Mononuclear cell (primary cell): ENCODE results near the gene ASIC2. TPM values are rescaled to one million over a fixed set of nuclear protein-coding genes. Genes with fewer than 3 reads are reported as not detected.

ENCODE experiments used
- H3K27me3 ChIP-seq: 2 replicates; pipeline ENCODE4 v1.6.0; 2011; ENCODE audit warnings: low read length, control low read depth; ENCODE audit not compliant: insufficient read depth
- H3K4me1 ChIP-seq: 2 replicates; pipeline ENCODE4 v1.5.1; 2011; ENCODE audit warnings: mild to moderate bottlenecking, low read length, control low read depth; ENCODE audit not compliant: insufficient read depth
- H3K4me3 ChIP-seq: 2 replicates; pipeline ENCODE4 v1.5.1; 2011; ENCODE audit warnings: mild to moderate bottlenecking, low read length, moderate library complexity
- H3K9me3 ChIP-seq: 2 replicates; pipeline ENCODE4 v1.5.1; 2011; ENCODE audit warnings: low read depth, mild to moderate bottlenecking, control low read depth, low read length
- total RNA-seq: library from RNA; depleted of rRNA; stranded (reverse); fragments of >200 nt; gene quantifications from one replicate; pipeline ENCODE4 v1.2.3, GENCODE V29; 2012

ASIC2 gene
- total RNA-seq, 1 donor, result not detected

DNA sequence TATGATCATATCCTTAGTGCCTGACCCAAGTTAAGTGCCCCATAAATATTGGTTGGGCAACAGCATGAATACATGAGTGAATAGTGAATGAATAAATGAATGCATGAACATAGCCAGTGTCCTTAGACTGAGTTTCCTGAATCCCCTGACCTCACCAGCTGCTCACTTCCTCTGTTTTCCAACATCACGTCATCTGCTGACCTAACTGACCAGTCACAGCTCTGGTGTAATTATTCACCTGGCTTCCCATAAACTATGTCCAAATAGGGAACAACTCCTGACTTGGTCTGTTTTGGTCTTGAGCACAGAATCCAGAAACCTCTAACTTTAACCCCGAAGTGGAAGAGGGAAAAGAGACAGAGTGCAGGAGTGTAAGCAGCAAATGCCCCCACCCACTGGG, 83.4 kb downstream of the ASIC2 start:
- H3K27me3 ChIP-seq, result no peaks in the 10 kb centered on the region
- no peaks in the 10 kb centered on the region for H3K9me3 ChIP-seq
- no peak overlapping the region for H3K4me3 ChIP-seq
- H3K4me1 ChIP-seq, result no peaks in the 10 kb centered on the region

DNA sequence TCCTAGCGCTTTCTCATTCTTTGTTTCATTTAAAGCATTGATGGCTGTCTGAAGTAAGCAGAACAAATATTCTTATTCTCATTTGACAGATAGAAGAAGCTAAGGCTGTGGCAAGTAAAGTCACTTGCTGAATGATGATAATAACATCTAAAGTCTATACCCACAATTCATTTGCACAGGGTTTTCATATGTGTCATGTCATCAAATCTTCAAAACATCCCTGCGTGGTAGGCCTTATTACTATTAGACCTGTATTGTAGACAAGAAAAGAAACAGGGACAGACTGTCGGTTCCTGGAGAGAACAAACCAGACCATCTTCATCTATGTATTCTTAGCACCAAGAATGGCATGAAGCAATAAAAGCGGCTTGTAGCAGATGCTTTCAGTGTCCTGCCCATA, 85.9 kb downstream of the ASIC2 start:
- Histone ChIP-seq H3K9me3 (no peaks in the 10 kb centered on the region), H3K4me3 (no peak overlapping the region), H3K4me1 (no peaks in the 10 kb centered on the region), H3K27me3 (no peaks in the 10 kb centered on the region)

- no peak overlapping the region for H3K4me3 ChIP-seq
- H3K9me3 ChIP-seq, result no peaks in the 10 kb centered on the region
- no peaks in the 10 kb centered on the region for H3K4me1 ChIP-seq
Observed at GRCh38 chr17:33205552-33205951, 87.5 kb downstream of the ASIC2 start.

DNA sequence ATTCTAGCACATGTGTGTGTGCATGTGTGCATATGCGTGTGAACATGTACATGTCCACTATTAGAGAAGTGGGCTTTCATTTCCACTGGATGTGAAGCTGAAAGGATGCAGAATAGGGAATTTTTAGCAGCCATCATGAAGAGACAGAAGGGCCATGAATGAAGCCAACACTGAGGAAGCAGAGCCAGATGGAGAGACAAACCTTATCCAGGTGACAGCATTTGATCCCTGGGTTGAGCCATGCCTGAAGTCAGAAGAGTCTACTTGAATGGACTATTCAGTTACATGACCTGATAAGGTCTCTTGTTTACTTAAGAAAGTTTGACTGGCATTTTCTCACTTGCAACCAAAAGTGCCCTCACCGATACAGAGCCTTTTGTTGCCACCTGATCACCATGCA, 88.4 kb downstream of the ASIC2 start:
- Histone ChIP-seq H3K9me3 (no peaks in the 10 kb centered on the region), H3K4me3 (no peak overlapping the region), H3K27me3 (no peaks in the 10 kb centered on the region), H3K4me1 (no peaks in the 10 kb centered on the region)

More at GRCh38 chr17:33205552-33205951, 87.5 kb downstream of the ASIC2 start:
- no peaks in the 10 kb centered on the region for H3K27me3 ChIP-seq

- no peaks in the 10 kb centered on the region for H3K9me3 ChIP-seq
- H3K27me3 ChIP-seq, result no peaks in the 10 kb centered on the region
- no peaks in the 10 kb centered on the region for H3K4me1 ChIP-seq
- H3K4me3 ChIP-seq, result no peak overlapping the region
Observed at GRCh38 chr17:33204156-33204555, 88.9 kb downstream of the ASIC2 start.

GRCh38 chr17:33202796-33203495, 90.1 kb downstream of the ASIC2 start:
- Histone ChIP-seq H3K4me3 (no peak overlapping the region), H3K4me1 (no peaks in the 10 kb centered on the region), H3K27me3 (no peaks in the 10 kb centered on the region), H3K9me3 (no peaks in the 10 kb centered on the region)

DNA sequence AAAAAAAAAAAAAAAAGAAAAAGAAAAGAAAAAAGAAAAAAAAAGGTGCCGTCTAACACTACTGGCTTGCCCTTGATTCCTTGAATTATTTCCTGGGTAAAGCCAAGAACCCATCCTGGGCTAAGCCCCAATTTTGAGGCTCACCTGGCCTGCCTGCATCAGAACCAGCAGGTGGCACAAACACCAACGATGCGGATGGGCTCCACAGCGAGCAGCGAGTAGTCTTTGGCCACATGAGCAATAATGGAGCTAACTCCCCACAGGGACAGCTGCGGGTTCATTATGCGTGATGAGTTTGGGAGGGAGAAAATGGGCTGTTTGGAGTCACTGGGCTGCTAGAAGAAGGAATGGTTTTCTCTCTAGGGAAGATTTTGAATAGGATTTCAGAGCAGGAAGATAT, 91.1 kb downstream of the ASIC2 start:
- H3K27me3 ChIP-seq, result no peaks in the 10 kb centered on the region
- no peaks in the 10 kb centered on the region for H3K9me3 ChIP-seq
- no peak overlapping the region for H3K4me3 ChIP-seq
- no peaks in the 10 kb centered on the region for H3K4me1 ChIP-seq

DNA sequence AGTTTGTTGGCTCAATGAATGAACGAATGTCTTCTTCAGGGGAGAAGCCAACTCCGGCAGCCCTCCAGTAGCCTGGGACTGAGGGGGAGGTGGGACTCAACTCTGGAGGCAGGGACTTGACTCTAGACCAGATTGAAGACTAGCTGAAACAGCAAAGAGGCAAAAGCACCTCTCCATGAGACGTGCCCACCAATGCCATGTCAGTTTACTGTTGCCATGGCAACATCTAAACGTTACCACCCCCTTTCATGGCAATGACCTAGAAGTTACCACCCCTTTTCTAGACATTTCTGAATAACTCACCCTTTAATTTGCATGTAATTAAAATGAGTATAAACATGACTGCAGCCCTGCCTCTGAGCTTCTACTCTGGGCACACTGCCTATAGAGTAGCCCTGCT, 91.8 kb downstream of the ASIC2 start:
- no peaks in the 10 kb centered on the region for H3K9me3 ChIP-seq
- no peak overlapping the region for H3K4me3 ChIP-seq
- H3K27me3 ChIP-seq, result no peaks in the 10 kb centered on the region
- no peaks in the 10 kb centered on the region for H3K4me1 ChIP-seq

GRCh38 chr17:33200587-33200986, 92.5 kb downstream of the ASIC2 start:
- H3K4me3 ChIP-seq, result no peak overlapping the region
- no peaks in the 10 kb centered on the region for H3K4me1 ChIP-seq
- H3K9me3 ChIP-seq, result no peaks in the 10 kb centered on the region
- no peaks in the 10 kb centered on the region for H3K27me3 ChIP-seq

DNA sequence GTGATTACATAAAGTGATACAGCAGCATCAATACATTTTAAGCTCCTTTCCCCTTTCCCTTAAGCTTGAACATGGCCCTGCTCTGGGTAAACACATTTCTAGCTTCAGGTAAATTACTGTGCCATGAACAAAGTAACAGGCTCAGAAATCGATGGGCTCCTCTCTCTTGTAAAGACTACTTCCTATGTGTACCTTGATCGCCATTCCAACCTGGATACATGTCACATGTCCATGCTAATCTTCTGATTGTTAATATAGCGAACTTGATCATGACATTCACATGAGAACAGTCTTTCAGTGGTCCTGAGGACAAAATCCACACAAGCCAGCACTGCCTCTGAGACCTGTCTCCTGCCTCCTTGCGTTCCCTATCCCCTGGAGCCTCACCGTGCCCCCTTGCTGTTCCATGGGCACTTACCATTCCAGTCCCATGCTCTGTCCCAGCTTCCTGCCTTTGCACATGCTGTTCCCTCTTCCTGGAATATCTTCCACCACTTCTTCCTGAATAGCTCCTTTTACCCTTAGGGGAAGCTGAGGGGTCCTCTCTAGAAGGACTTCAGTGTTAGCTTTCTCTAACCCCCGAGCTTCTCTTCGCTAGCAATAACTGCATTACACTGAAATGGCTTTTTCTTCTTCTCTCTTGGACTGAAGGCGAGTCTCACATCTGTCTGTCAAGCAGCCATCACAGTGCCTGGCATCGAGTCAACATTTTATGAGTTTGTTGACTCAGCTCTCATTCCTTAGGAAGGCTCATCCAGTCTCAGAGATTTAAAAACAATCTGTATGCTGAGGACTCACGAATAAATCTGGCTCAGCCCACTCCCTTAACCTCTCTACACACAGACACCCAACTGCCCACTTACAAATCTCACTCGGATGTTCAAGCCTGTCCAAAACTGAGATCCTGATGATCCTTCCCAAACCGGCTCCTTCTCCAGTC, 93.3 kb downstream of the ASIC2 start:
- H3K27me3 ChIP-seq, result no peaks in the 10 kb centered on the region

GRCh38 chr17:33198954-33199353, 94.1 kb downstream of the ASIC2 start:
- H3K4me3 ChIP-seq, result no peak overlapping the region
- H3K4me1 ChIP-seq, result no peaks in the 10 kb centered on the region
- H3K27me3 ChIP-seq, result no peaks in the 10 kb centered on the region
- no peaks in the 10 kb centered on the region for H3K9me3 ChIP-seq

More for the DNA sequence above, 93.3 kb downstream of the ASIC2 start:
- no peaks in the 10 kb centered on the region for H3K4me1 ChIP-seq
- no peak overlapping the region for H3K4me3 ChIP-seq
- no peaks in the 10 kb centered on the region for H3K9me3 ChIP-seq

GRCh38 chr17:33197342-33197741, 95.8 kb downstream of the ASIC2 start:
- H3K27me3 ChIP-seq, result no peaks in the 10 kb centered on the region
- H3K4me3 ChIP-seq, result no peak overlapping the region
- H3K9me3 ChIP-seq, result no peaks in the 10 kb centered on the region
- H3K4me1 ChIP-seq, result no peaks in the 10 kb centered on the region

GRCh38 chr17:33196883-33197282, 96.2 kb downstream of the ASIC2 start:
- Histone ChIP-seq H3K27me3 (no peaks in the 10 kb centered on the region), H3K9me3 (no peaks in the 10 kb centered on the region), H3K4me1 (no peaks in the 10 kb centered on the region), H3K4me3 (no peak overlapping the region)

DNA sequence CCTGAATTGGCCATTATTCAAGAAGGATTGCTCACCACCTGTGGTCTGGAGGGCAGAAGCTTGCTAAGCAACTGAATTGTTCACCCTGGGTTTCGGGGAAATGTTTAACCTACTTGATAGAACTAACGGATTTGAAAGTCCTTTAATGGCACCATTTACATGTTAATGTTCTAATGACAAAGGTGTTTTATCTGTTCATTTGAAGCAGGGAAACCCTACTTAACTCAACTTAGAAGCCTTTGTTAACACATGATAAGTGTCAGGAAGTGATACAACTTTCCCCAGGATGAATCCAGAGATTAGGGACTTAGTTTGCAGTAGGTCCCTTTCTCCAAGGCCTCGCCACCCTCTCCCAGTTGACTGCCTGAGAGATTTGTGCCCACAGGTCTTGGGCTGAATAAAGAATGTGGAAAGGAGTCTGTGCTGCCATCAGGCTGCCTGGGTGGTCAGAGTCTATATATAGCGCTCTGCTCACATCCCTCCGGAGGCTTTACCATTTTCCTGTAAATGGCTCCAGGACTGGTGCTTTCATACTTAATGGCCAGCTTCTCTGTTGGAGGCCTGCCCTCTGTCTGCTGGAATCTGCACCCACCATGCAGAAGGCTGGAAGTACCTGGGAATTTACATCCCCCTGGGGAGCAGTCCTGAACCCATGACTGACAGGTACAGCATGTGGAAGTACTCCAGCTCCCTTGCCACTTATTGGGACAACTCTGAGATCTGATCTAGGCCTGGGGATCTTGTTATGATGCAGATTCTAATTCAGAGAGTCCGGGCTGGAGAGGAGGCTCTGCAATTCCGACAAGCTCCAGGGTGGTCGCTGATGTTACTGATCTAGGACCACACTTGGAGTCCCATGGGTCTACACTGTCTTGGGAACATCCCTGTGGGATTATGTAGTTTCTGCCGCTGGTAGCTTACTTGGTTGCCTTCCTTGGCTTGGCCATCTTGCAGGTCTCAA, 99.9 kb downstream of the ASIC2 start:
- Histone ChIP-seq H3K27me3 (peaks cover 12% of the 10 kb centered on the region), H3K4me1 (no peaks in the 10 kb centered on the region), H3K4me3 (no peak overlapping the region), H3K9me3 (no peaks in the 10 kb centered on the region)
